HepG2 (cell line): ENCODE measurements around the gene PFN2. TPM values are rescaled to one million over a fixed set of nuclear protein-coding genes. Genes with fewer than 3 reads are reported as not detected.

Experiments used
- GATAD1 ChIP-seq: IDR thresholded peaks from 2 replicates; pipeline ENCODE4 v1.6.1; 2016; ENCODE audit warnings: missing genetic modification reagents, missing compliant biosample characterization
- RAD21 ChIP-seq: fragments of 450-650 bp; formaldehyde crosslinking; IDR thresholded peaks from 2 replicates; pipeline ENCODE4 v1.5.0; 2020; ENCODE audit warnings: mild to moderate bottlenecking
- U2AF1 ChIP-seq: fragments of 200-400 bp; formaldehyde crosslinking; optimal IDR thresholded peaks from 2 replicates; pipeline ENCODE3; 2017; ENCODE audit warnings: mild to moderate bottlenecking, low read depth, low read length
- ZNF275 ChIP-seq: sonication (generic); formaldehyde crosslinking; IDR thresholded peaks from 2 replicates; pipeline ENCODE4 v1.8.0; 2022; ENCODE audit warnings: missing genetic modification reagents, mild to moderate bottlenecking, inconsistent platforms, borderline replicate concordance
- ZNF329 ChIP-seq: sonication (generic); formaldehyde crosslinking; IDR thresholded peaks from 2 replicates; pipeline ENCODE4 v1.9.0; 2021; ENCODE audit warnings: low read depth, mild to moderate bottlenecking, missing genetic modification reagents
- ZNF691 ChIP-seq: sonication (generic); formaldehyde crosslinking; IDR thresholded peaks from 2 replicates; pipeline ENCODE4 v1.4.0; 2020; ENCODE audit warnings: missing genetic modification reagents, low read depth, mild to moderate bottlenecking, borderline replicate concordance
- ZNF724P ChIP-seq: sonication (generic); formaldehyde crosslinking; IDR thresholded peaks from 2 replicates; pipeline ENCODE4 v1.8.0; 2022; ENCODE audit warnings: missing genetic modification reagents, borderline replicate concordance
- ZNF777 ChIP-seq: sonication (generic); formaldehyde crosslinking; IDR thresholded peaks from 2 replicates; pipeline ENCODE4 v1.4.0; 2020; ENCODE audit warnings: missing genetic modification reagents
- polyA plus RNA-seq, 8 experiments: library from polyadenylated mRNA; depleted of rRNA in 3 of 8; stranded (reverse) in 7 of 8; unstranded in 1 of 8; fragments of >200 nt; fragmentation: Illumina TruSeq in 4 of 8; extraction: Trizol in 4 of 8; gene quantifications; 2 replicates each; pipeline versions ENCODE4 v1.2.1 to v1.2.3, GENCODE V29; 2011 to 2016; ENCODE audit warnings: low read depth in 4 of 8, missing spikeins in 1 of 8, mixed read lengths in 1 of 8; ENCODE audit not compliant: insufficient read depth in 1 of 8
- total RNA-seq, 5 experiments: library from RNA; depleted of rRNA; stranded (reverse); fragments of >200 nt; fragmentation: Illumina TruSeq; extraction: Trizol; gene quantifications; 2 replicates each; pipeline ENCODE4 v1.2.3, GENCODE V29; 2016; ENCODE audit warnings: low read depth in 1 of 5
- TF ChIP-seq, protein P1 (sequence below): sonication (generic); formaldehyde crosslinking; IDR thresholded peaks from 2 replicates; pipeline ENCODE4 v1.4.0; 2020; ENCODE audit warnings: mild to moderate bottlenecking, missing genetic modification reagents
- TF ChIP-seq, protein P2 (sequence below): sonication (generic); formaldehyde crosslinking; IDR thresholded peaks from 2 replicates; pipeline ENCODE4 v1.4.0; 2020; ENCODE audit warnings: missing genetic modification reagents
- TF ChIP-seq, protein P3 (sequence below): IDR thresholded peaks from 2 replicates; pipeline ENCODE4 v1.6.1; 2016; ENCODE audit warnings: low read depth
- TF ChIP-seq, protein P4 (sequence below): sonication (generic); formaldehyde crosslinking; IDR thresholded peaks from 2 replicates; pipeline ENCODE4 v1.8.1; 2022; ENCODE audit warnings: low read depth, mild to moderate bottlenecking, missing genetic modification reagents

PFN2 gene
- total and polyA plus RNA-seq, 2 of the 13 experiments (the other 11 are each of a cell fraction or from before 2014, with no cell fraction given), result 57.3 to 150 TPM

DNA sequence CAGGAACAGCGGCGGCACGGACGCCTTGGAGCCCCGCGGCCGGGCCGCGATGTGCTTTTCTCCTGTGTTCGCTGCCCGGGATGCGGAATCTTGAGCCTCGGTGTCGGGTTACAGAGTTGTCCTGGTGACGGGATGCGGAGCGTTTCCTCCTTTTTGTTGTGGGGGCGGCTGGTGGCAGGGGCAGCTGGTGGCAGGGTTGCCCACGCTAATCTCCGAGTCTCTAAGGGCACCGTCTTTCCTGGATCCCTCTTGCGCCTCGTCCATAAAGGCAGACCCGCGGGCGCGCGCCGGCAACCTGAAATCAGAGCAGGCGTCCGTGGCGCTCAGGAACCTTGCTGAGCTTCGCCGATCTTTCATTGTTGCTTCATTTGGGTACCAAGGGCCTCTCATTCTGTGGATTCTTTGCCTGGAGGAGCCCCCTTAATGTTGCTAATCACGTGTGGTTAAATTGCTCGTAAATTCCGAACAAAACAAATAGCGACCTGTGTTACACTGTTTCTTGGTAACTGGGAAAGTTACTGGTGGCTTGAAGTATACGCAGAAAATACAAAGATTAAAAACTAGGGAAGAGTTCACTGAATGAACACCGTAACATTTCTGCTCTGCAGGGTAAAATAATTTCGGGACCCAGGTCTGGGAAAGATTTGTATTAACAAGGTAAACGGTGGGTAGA, 844 bp upstream of the PFN2 start (continued):
- 0 out of 2 replicates have a peak, but pooled peaks have one; percentile 40 for TF ChIP-seq ZNF275
- TF ChIP-seq, protein P1, sequence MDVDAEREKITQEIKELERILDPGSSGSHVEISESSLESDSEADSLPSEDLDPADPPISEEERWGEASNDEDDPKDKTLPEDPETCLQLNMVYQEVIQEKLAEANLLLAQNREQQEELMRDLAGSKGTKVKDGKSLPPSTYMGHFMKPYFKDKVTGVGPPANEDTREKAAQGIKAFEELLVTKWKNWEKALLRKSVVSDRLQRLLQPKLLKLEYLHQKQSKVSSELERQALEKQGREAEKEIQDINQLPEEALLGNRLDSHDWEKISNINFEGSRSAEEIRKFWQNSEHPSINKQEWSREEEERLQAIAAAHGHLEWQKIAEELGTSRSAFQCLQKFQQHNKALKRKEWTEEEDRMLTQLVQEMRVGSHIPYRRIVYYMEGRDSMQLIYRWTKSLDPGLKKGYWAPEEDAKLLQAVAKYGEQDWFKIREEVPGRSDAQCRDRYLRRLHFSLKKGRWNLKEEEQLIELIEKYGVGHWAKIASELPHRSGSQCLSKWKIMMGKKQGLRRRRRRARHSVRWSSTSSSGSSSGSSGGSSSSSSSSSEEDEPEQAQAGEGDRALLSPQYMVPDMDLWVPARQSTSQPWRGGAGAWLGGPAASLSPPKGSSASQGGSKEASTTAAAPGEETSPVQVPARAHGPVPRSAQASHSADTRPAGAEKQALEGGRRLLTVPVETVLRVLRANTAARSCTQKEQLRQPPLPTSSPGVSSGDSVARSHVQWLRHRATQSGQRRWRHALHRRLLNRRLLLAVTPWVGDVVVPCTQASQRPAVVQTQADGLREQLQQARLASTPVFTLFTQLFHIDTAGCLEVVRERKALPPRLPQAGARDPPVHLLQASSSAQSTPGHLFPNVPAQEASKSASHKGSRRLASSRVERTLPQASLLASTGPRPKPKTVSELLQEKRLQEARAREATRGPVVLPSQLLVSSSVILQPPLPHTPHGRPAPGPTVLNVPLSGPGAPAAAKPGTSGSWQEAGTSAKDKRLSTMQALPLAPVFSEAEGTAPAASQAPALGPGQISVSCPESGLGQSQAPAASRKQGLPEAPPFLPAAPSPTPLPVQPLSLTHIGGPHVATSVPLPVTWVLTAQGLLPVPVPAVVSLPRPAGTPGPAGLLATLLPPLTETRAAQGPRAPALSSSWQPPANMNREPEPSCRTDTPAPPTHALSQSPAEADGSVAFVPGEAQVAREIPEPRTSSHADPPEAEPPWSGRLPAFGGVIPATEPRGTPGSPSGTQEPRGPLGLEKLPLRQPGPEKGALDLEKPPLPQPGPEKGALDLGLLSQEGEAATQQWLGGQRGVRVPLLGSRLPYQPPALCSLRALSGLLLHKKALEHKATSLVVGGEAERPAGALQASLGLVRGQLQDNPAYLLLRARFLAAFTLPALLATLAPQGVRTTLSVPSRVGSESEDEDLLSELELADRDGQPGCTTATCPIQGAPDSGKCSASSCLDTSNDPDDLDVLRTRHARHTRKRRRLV (CRISPR knock-in tag), result no peak
- TF ChIP-seq, protein P2, sequence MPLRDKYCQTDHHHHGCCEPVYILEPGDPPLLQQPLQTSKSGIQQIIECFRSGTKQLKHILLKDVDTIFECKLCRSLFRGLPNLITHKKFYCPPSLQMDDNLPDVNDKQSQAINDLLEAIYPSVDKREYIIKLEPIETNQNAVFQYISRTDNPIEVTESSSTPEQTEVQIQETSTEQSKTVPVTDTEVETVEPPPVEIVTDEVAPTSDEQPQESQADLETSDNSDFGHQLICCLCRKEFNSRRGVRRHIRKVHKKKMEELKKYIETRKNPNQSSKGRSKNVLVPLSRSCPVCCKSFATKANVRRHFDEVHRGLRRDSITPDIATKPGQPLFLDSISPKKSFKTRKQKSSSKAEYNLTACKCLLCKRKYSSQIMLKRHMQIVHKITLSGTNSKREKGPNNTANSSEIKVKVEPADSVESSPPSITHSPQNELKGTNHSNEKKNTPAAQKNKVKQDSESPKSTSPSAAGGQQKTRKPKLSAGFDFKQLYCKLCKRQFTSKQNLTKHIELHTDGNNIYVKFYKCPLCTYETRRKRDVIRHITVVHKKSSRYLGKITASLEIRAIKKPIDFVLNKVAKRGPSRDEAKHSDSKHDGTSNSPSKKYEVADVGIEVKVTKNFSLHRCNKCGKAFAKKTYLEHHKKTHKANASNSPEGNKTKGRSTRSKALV (CRISPR knock-in tag), result 0 out of 2 replicates have a peak, but pooled peaks have one; percentile 28
- TF ChIP-seq RAD21, result no peak
- TF ChIP-seq ZNF329 (CRISPR knock-in tag), result 0 out of 2 replicates have a peak, but pooled peaks have one; percentile 22
- TF ChIP-seq ZNF691 (CRISPR knock-in tag), result no peak; the same call in 1 of the 2 replicates
- peak; percentile 9; the same call in 1 of the 2 replicates for TF ChIP-seq ZNF724P (CRISPR knock-in tag)
- 0 out of 2 replicates have a peak, but pooled peaks have one; percentile 10 for TF ChIP-seq GATAD1 (CRISPR knock-in tag)
- TF ChIP-seq, protein P3, sequence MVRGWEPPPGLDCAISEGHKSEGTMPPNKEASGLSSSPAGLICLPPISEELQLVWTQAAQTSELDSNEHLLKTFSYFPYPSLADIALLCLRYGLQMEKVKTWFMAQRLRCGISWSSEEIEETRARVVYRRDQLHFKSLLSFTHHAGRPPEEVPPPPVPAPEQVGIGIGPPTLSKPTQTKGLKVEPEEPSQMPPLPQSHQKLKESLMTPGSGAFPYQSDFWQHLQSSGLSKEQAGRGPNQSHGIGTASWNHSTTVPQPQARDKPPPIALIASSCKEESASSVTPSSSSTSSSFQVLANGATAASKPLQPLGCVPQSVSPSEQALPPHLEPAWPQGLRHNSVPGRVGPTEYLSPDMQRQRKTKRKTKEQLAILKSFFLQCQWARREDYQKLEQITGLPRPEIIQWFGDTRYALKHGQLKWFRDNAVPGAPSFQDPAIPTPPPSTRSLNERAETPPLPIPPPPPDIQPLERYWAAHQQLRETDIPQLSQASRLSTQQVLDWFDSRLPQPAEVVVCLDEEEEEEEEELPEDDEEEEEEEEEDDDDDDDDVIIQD (CRISPR knock-in tag), result no peak
- TF ChIP-seq U2AF1, result peak; percentile 61
- TF ChIP-seq, protein P4, sequence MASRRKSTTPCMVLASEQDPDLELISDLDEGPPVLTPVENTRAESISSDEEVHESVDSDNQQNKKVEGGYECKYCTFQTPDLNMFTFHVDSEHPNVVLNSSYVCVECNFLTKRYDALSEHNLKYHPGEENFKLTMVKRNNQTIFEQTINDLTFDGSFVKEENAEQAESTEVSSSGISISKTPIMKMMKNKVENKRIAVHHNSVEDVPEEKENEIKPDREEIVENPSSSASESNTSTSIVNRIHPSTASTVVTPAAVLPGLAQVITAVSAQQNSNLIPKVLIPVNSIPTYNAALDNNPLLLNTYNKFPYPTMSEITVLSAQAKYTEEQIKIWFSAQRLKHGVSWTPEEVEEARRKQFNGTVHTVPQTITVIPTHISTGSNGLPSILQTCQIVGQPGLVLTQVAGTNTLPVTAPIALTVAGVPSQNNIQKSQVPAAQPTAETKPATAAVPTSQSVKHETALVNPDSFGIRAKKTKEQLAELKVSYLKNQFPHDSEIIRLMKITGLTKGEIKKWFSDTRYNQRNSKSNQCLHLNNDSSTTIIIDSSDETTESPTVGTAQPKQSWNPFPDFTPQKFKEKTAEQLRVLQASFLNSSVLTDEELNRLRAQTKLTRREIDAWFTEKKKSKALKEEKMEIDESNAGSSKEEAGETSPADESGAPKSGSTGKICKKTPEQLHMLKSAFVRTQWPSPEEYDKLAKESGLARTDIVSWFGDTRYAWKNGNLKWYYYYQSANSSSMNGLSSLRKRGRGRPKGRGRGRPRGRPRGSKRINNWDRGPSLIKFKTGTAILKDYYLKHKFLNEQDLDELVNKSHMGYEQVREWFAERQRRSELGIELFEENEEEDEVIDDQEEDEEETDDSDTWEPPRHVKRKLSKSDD (CRISPR knock-in tag), result 0 out of 2 replicates have a peak, but pooled peaks have one; percentile 9
- peak; percentile 32; the same call in 1 of the 2 replicates for TF ChIP-seq ZNF777
